ENCODE results near the gene ARHGAP26. TPM values are rescaled to one million over a fixed set of nuclear protein-coding genes. Genes with fewer than 3 reads are reported as not detected.
A peak's percentile ranks its signal among the peaks of the same experiment; 100 is the strongest.

ARHGAP26 gene
- polyA plus RNA-seq, 3 donors: 26.5 to 56.8 (median 28.7) TPM

DNA sequence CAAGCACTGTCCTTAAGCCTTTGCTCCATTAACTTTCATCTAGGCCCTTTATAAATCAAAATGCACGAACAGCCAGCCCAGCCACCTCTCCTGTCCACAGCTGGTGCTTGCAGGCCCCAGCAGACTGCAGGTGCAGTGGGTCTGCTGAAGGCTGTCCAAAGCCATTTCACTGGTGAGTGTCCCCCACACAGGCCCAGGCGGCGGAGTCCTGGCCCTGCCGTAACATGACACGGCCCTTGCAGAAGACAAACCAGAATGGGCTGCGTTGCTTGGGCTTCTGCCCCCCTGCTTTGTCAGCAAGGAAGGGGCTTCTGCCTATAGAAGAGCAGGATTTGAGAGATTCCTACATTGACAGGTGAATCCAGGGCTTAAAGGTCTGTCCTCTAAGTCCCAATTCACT is 444.7 kb downstream of the ARHGAP26 start:
- Mint-ChIP-seq H3K27ac (no peak overlapping the region), H3K9me3 (no peaks in the 10 kb centered on the region), H3K36me3 (peaks cover 76 to 86% of the 10 kb centered on the region in 2 donors), H3K27me3 (ENCODE audit: low read depth in 3 of 3) (peaks cover 0 to 2% (median 1%) of the 10 kb centered on the region in 3 donors), H3K4me1 (peaks cover 52% of the 10 kb centered on the region), H3K4me3 (no peak overlapping the region)
- Histone ChIP-seq H2AFZ (ENCODE audit: insufficient read depth, low read depth, low read length, poor library complexity, severe bottlenecking) (no peak overlapping the region), H3K4me3 (replicated peaks in 1 of 3; ENCODE audit: low read depth in 2 of 3, low read length in 3 of 3) (no peak overlapping the region), H4K20me1 (ENCODE audit: insufficient read depth, low read length) (peaks cover 36% of the 10 kb centered on the region), H3K9me3 (replicated peaks in 1 of 2; ENCODE audit: control insufficient read depth in 1 of 2, insufficient read depth in 1 of 2, low read length in 2 of 2) (no peaks in the 10 kb centered on the region), H3K9ac (ENCODE audit: insufficient read depth, low read length, poor library complexity, severe bottlenecking) (no peak overlapping the region), H3K36me3 (replicated peaks in 1 of 2; ENCODE audit: control insufficient read depth in 1 of 2, insufficient read depth in 2 of 2, low read length in 2 of 2) (peaks cover 32 to 72% of the 10 kb centered on the region in 2 donors), H3K79me2 (ENCODE audit: insufficient read depth, low read length) (no peaks in the 10 kb centered on the region), H3K27me3 (ENCODE audit: control insufficient read depth in 2 of 2, insufficient read depth in 2 of 2, low read length in 2 of 2) (no peaks in the 10 kb centered on the region), H3K4me1 (ENCODE audit: control insufficient read depth in 1 of 2, insufficient read depth in 2 of 2, low read length in 2 of 2) (peaks cover 26 to 33% of the 10 kb centered on the region in 2 donors), H3K27ac (ENCODE audit: low read depth in 1 of 2, low read length in 2 of 2) (no peak overlapping the region), H3K4me2 (replicated peaks; ENCODE audit: extremely low read depth, low read length, poor library complexity, severe bottlenecking) (no peak overlapping the region)
- no peak for DNase-seq
- WGBS (ENCODE audit: insufficient coverage): 88% methylated on average over 6 of the region's 6 CpGs
- TF ChIP-seq, protein P1, sequence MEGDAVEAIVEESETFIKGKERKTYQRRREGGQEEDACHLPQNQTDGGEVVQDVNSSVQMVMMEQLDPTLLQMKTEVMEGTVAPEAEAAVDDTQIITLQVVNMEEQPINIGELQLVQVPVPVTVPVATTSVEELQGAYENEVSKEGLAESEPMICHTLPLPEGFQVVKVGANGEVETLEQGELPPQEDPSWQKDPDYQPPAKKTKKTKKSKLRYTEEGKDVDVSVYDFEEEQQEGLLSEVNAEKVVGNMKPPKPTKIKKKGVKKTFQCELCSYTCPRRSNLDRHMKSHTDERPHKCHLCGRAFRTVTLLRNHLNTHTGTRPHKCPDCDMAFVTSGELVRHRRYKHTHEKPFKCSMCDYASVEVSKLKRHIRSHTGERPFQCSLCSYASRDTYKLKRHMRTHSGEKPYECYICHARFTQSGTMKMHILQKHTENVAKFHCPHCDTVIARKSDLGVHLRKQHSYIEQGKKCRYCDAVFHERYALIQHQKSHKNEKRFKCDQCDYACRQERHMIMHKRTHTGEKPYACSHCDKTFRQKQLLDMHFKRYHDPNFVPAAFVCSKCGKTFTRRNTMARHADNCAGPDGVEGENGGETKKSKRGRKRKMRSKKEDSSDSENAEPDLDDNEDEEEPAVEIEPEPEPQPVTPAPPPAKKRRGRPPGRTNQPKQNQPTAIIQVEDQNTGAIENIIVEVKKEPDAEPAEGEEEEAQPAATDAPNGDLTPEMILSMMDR (IDR thresholded peaks at IDR 0.05): no peak
- intact Hi-C loops (cut with micrococcal nuclease): loop anchor here in 1 of 2 donors (10.0 kb wide), 1 partner anchor 50 kb away; no protein-coding TSS in a partner anchor

DNA sequence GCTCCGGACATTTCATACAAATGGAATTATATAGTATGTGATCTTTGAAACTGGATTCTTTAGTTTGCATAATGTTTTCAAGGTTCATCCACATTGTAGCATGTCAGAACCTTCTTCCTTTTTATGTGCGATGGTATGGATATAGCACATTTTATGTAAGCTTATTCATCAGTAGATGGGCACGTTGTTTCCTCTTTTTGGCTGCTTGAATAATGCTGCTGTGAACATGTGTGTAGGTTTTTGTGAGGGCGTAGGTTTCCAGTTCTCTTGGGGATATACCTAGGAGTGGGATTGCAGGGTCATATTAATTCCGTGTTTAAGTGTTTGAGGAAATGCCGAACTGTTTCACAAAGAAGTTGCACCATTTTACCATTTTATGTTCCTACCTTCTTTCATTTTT is 445.5 kb downstream of the ARHGAP26 start:
- no CpG with 5 or more reads among the region's 6 CpGs for WGBS (ENCODE audit: insufficient coverage)
- Mint-ChIP-seq H3K27me3 (ENCODE audit: low read depth in 3 of 3) (peaks cover 0 to 4% (median 1%) of the 10 kb centered on the region in 3 donors), H3K4me1 (peaks cover 60% of the 10 kb centered on the region), H3K9me3 (no peaks in the 10 kb centered on the region), H3K36me3 (peaks cover 69 to 83% of the 10 kb centered on the region in 2 donors), H3K4me3 (no peak overlapping the region), H3K27ac (peak overlapping the region; percentile 1 to 77 (median 55))
- intact Hi-C loops (cut with micrococcal nuclease): loop anchor here in 1 of 2 donors (10.0 kb wide), 1 partner anchor 49 kb away; no protein-coding TSS in a partner anchor
- Histone ChIP-seq H3K9ac (ENCODE audit: insufficient read depth, low read length, poor library complexity, severe bottlenecking) (no peak overlapping the region), H4K20me1 (ENCODE audit: insufficient read depth, low read length) (peaks cover 44% of the 10 kb centered on the region), H3K9me3 (replicated peaks in 1 of 2; ENCODE audit: control insufficient read depth in 1 of 2, insufficient read depth in 1 of 2, low read length in 2 of 2) (no peaks in the 10 kb centered on the region), H3K4me3 (replicated peaks in 1 of 3; ENCODE audit: low read depth in 2 of 3, low read length in 3 of 3) (no peak overlapping the region), H2AFZ (ENCODE audit: insufficient read depth, low read depth, low read length, poor library complexity, severe bottlenecking) (no peak overlapping the region), H3K27me3 (ENCODE audit: control insufficient read depth in 2 of 2, insufficient read depth in 2 of 2, low read length in 2 of 2) (no peaks in the 10 kb centered on the region), H3K79me2 (ENCODE audit: insufficient read depth, low read length) (no peaks in the 10 kb centered on the region), H3K27ac (ENCODE audit: low read depth in 1 of 2, low read length in 2 of 2) (peak overlapping the region in 1 of 2 donors; percentile 55), H3K4me1 (ENCODE audit: control insufficient read depth in 1 of 2, insufficient read depth in 2 of 2, low read length in 2 of 2) (peaks cover 34 to 41% of the 10 kb centered on the region in 2 donors), H3K36me3 (replicated peaks in 1 of 2; ENCODE audit: control insufficient read depth in 1 of 2, insufficient read depth in 2 of 2, low read length in 2 of 2) (peaks cover 27 to 64% of the 10 kb centered on the region in 2 donors), H3K4me2 (replicated peaks; ENCODE audit: extremely low read depth, low read length, poor library complexity, severe bottlenecking) (no peak overlapping the region)
- TF ChIP-seq, protein P1 (IDR thresholded peaks at IDR 0.05): no peak
- DNase-seq: peak; percentile 18 to 55 (median 40)
